HepG2 (cell line): ENCODE results near the gene MLN. TPM values are rescaled to one million over a fixed set of nuclear protein-coding genes. Genes with fewer than 3 reads are reported as not detected.
A peak's percentile ranks its signal among the peaks of the same experiment; 100 is the strongest.

Experiments
- ATAC-seq: fragments of 200-7000 bp; cut with Tn5 transposase; 3 replicates; pipeline ENCODE4 v1.9.1; 2020; ENCODE audit warnings: mild to moderate bottlenecking, moderate library complexity
- BruUV-seq: library from RNA; stranded (reverse); fragments of 400-500 nt; replicated peaks from 2 replicates; lab custom pipeline; 2021; lab: Mats Ljungman, UMichigan
- CTCF ChIA-PET: fragments of 300-600 bp; formaldehyde crosslinking; extraction: SDS; loops from one replicate; lab custom pipeline; 2021; ENCODE audit warnings: low total read pairs, inconsistent platforms, low intra/inter-chr PET ratio; lab: Yijun Ruan, JAX
- POLR2A ChIA-PET: fragments of 350-600 bp; sonication (Branson Sonifier 250); formaldehyde crosslinking; loops from one replicate; lab custom pipeline; 2020; ENCODE audit warnings: antibody characterized with exemption, inconsistent platforms; lab: Yijun Ruan, JAX
- DNase-seq: peaks from one replicate; pipeline ENCODE4 v3.0.0-alpha.2; 2015; ENCODE audit warnings: low spot score
- FAIRE-seq: peaks from 3 replicates; lab custom pipeline; 2011; peaks lifted over from hg19 to GRCh38; lab: Jason Lieb, UNC
- H2AFZ ChIP-seq: one replicate; pipeline ENCODE4 v1.6.1; 2011; ENCODE audit warnings: low read length, inconsistent platforms
- H3K27ac ChIP-seq: fragments of 300-600 bp; 3 replicates; pipeline ENCODE4 v1.8.0; 2011; ENCODE audit warnings: mixed run types, mild to moderate bottlenecking, mixed read lengths, low read length, inconsistent platforms; ENCODE audit not compliant: insufficient read depth; ENCODE audit errors: extremely low read length
- H3K27me3 ChIP-seq, 2 experiments: fragments of 200-600 bp in 1 of 2; 2 replicates in 1 of 2; 3 replicates in 1 of 2; pipeline versions ENCODE4 v1.6.0 to v1.8.0; 2011; ENCODE audit warnings: low read length in 2 of 2, mild to moderate bottlenecking in 2 of 2, moderate library complexity in 2 of 2, inconsistent platforms in 1 of 2; ENCODE audit not compliant: insufficient read depth in 2 of 2, control insufficient read depth in 1 of 2
- H3K36me3 ChIP-seq, 2 experiments: fragments of 200-600 bp in 1 of 2; replicated peaks in 1 of 2; 2 replicates in 1 of 2; 3 replicates in 1 of 2; pipeline versions ENCODE4 v1.5.1 to v1.8.0; 2011; ENCODE audit warnings: low read length in 2 of 2, inconsistent platforms in 1 of 2; ENCODE audit not compliant: insufficient read depth in 2 of 2, control insufficient read depth in 1 of 2
- H3K4me1 ChIP-seq: 2 replicates; pipeline ENCODE4 v1.5.1; 2012; ENCODE audit warnings: low read length, inconsistent platforms; ENCODE audit not compliant: insufficient read depth
- H3K4me2 ChIP-seq: 2 replicates; pipeline ENCODE4 v1.6.0; 2011; ENCODE audit warnings: low read depth, low read length, inconsistent platforms
- H3K4me3 ChIP-seq, 3 experiments: fragments of 200-600 bp in 1 of 3; sonication (generic), shearing (Covaris generic) in 1 of 3; replicated peaks in 1 of 3; 2 replicates each; pipeline ENCODE4 v1.5.1; 2011 to 2016; ENCODE audit warnings: low read length in 3 of 3, inconsistent platforms in 2 of 3, low read depth in 2 of 3, mild to moderate bottlenecking in 2 of 3, control low read depth in 1 of 3, mixed read lengths in 1 of 3; ENCODE audit not compliant: insufficient read depth in 1 of 3
- H3K79me2 ChIP-seq: one replicate; pipeline ENCODE4 v1.6.1; 2011; ENCODE audit warnings: low read length, inconsistent platforms; ENCODE audit not compliant: insufficient read depth
- H3K9ac ChIP-seq: 2 replicates; pipeline ENCODE4 v1.6.0; 2011; ENCODE audit warnings: mild to moderate bottlenecking, low read depth, low read length, inconsistent platforms; ENCODE audit not compliant: insufficient read depth
- H3K9me3 ChIP-seq: 2 replicates; pipeline ENCODE4 v1.5.1; 2012; ENCODE audit warnings: mild to moderate bottlenecking, low read length
- H4K20me1 ChIP-seq: 2 replicates; pipeline ENCODE4 v1.6.0; 2011; ENCODE audit warnings: inconsistent platforms, mild to moderate bottlenecking, low read length, moderate library complexity; ENCODE audit not compliant: insufficient read depth
- CENPX ChIP-seq: sonication (generic); formaldehyde crosslinking; IDR thresholded peaks from 2 replicates; pipeline ENCODE4 v1.9.0; 2021; ENCODE audit warnings: mild to moderate bottlenecking, missing genetic modification reagents, moderate library complexity
- ZNF121 ChIP-seq: sonication (generic); formaldehyde crosslinking; IDR thresholded peaks from 2 replicates; pipeline ENCODE4 v1.5.0; 2020; ENCODE audit warnings: mild to moderate bottlenecking, missing genetic modification reagents
- ZNF282 ChIP-seq: fragments of 450-650 bp; IDR thresholded peaks from 2 replicates; pipeline ENCODE4 v1.6.1; 2018; ENCODE audit not compliant: partially characterized antibody
- ZNF891 ChIP-seq: sonication (generic); formaldehyde crosslinking; IDR thresholded peaks from 2 replicates; pipeline ENCODE4 v1.5.0; 2020; ENCODE audit warnings: mild to moderate bottlenecking, missing genetic modification reagents
- WGBS: methylation state at CpG from one replicate; pipeline ENCODE4 v1.1.6; 2017; ENCODE audit warnings: low lambda C conversion rate; 5-methylcytosine and 5-hydroxymethylcytosine counted together
- in situ Hi-C: cut with HindIII; loops from 2 replicates; pipeline ENCODE4 v1.10.0; 2017; ENCODE audit warnings: low pct_unique_long_range_greater_than_20kb; ENCODE audit not compliant: extremely low pct_ligation_motif_present
- intact Hi-C: fragments of 100-400 bp; cut with micrococcal nuclease; formaldehyde crosslinking; loops from one replicate; pipeline ENCODE4 v1.10.0; 2022; ENCODE audit not compliant: unreplicated experiment
- polyA plus RNA-seq, 8 experiments: library from polyadenylated mRNA; depleted of rRNA in 3 of 8; stranded (reverse) in 7 of 8; unstranded in 1 of 8; fragments of >200 nt; fragmentation: Illumina TruSeq in 4 of 8; extraction: Trizol in 4 of 8; gene quantifications; 2 replicates each; pipeline versions ENCODE4 v1.2.1 to v1.2.3, GENCODE V29; 2011 to 2016; ENCODE audit warnings: low read depth in 4 of 8, missing spikeins in 1 of 8, mixed read lengths in 1 of 8; ENCODE audit not compliant: insufficient read depth in 1 of 8
- total RNA-seq, 5 experiments: library from RNA; depleted of rRNA; stranded (reverse); fragments of >200 nt; fragmentation: Illumina TruSeq; extraction: Trizol; gene quantifications; 2 replicates each; pipeline ENCODE4 v1.2.3, GENCODE V29; 2016; ENCODE audit warnings: low read depth in 1 of 5
- TF ChIP-seq, protein P1 (sequence below): sonication (generic); formaldehyde crosslinking; IDR thresholded peaks from 2 replicates; pipeline ENCODE4 v1.4.0; 2020; ENCODE audit warnings: mild to moderate bottlenecking, missing genetic modification reagents
- TF ChIP-seq, protein P2 (sequence below): sonication (generic); formaldehyde crosslinking; IDR thresholded peaks from 2 replicates; pipeline ENCODE4 v1.5.1; 2020; ENCODE audit warnings: mild to moderate bottlenecking, missing genetic modification reagents, moderate library complexity
- TF ChIP-seq, protein P3 (sequence below): sonication (generic); formaldehyde crosslinking; IDR thresholded peaks from 2 replicates; pipeline ENCODE4 v1.4.0; 2020; ENCODE audit warnings: mild to moderate bottlenecking, low read depth, missing genetic modification reagents
- TF ChIP-seq, protein P4 (sequence below): sonication (generic); formaldehyde crosslinking; IDR thresholded peaks from 2 replicates; pipeline ENCODE4 v1.9.0; 2022; ENCODE audit warnings: missing genetic modification reagents, mild to moderate bottlenecking, borderline replicate concordance

The MLN gene
- total and polyA plus RNA-seq, 2 of the 13 experiments (the other 11 are each of a cell fraction or from before 2014, with no cell fraction given): not detected

DNA sequence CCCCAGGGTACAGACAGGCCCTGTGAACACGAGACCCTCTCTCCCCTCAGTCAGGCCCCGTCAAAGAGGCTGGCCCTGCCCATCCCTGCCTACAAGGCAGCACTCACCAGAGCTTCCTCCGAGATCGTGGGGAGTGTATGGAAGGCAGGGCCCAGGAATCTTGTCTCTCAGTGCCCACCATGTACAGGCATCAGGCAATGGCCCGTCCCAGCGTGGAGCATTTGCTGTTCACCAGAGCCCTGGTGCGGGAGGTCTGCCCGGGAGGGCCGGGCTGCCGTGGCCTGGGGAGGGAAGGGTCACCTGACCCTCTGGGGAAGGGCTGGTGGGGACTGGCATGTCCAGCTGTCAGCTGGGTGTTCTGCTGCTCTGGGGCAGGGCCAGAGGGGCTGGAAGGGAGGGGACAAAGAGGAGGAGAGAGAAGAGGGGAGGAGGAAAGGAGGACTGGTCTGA, 57.1 kb downstream of the MLN start, which contains the start of gene IP6K3:
Gene IP6K3, minus strand, starts transcription at position 255 of the 450 bp plus-strand sequence. CDS start 11,429 bp downstream, outside the sequence.
- Histone ChIP-seq H3K36me3 (no peaks in the 10 kb centered on the region), H3K79me2 (no peaks in the 10 kb centered on the region), H3K9ac (no peak within 1 kb of the TSS), H3K27ac (no peak within 1 kb of the TSS), H3K4me3 (peak within 1 kb of the TSS in 1 of 3 experiments; percentile 19; a peak in 1 of 6 replicates), H3K4me1 (peaks cover 57% of the 10 kb centered on the region), H4K20me1 (no peaks in the 10 kb centered on the region), H3K9me3 (no peaks in the 10 kb centered on the region), H2AFZ (no peak within 1 kb of the TSS), H3K27me3 (peaks cover 4 to 48% of the 10 kb centered on the region in 2 experiments; a peak in 4 of 5 replicates), H3K4me2 (peak within 1 kb of the TSS; percentile 59)
- POLR2A ChIA-PET: interaction anchor here (4.5 to 4.6 kb wide), 2 partner anchors 14 to 36 kb away, joined by 34 to 48 read pairs; partner anchors contain the start of gene UQCC2
- BruUV-seq: no TSS peak
- DNase-seq: no peak
- peak; percentile 8 for ATAC-seq
- in situ Hi-C loops (no loop called here), intact Hi-C loops (no loop called here)
- CTCF ChIA-PET: interaction anchor here (5.7 kb wide), 1 partner anchor 17 kb away, joined by 77 read pairs; no protein-coding TSS in a partner anchor
- 0% methylated on average over 8 of the region's 10 CpGs for WGBS
- no peak for FAIRE-seq
- TF ChIP-seq, protein P1, sequence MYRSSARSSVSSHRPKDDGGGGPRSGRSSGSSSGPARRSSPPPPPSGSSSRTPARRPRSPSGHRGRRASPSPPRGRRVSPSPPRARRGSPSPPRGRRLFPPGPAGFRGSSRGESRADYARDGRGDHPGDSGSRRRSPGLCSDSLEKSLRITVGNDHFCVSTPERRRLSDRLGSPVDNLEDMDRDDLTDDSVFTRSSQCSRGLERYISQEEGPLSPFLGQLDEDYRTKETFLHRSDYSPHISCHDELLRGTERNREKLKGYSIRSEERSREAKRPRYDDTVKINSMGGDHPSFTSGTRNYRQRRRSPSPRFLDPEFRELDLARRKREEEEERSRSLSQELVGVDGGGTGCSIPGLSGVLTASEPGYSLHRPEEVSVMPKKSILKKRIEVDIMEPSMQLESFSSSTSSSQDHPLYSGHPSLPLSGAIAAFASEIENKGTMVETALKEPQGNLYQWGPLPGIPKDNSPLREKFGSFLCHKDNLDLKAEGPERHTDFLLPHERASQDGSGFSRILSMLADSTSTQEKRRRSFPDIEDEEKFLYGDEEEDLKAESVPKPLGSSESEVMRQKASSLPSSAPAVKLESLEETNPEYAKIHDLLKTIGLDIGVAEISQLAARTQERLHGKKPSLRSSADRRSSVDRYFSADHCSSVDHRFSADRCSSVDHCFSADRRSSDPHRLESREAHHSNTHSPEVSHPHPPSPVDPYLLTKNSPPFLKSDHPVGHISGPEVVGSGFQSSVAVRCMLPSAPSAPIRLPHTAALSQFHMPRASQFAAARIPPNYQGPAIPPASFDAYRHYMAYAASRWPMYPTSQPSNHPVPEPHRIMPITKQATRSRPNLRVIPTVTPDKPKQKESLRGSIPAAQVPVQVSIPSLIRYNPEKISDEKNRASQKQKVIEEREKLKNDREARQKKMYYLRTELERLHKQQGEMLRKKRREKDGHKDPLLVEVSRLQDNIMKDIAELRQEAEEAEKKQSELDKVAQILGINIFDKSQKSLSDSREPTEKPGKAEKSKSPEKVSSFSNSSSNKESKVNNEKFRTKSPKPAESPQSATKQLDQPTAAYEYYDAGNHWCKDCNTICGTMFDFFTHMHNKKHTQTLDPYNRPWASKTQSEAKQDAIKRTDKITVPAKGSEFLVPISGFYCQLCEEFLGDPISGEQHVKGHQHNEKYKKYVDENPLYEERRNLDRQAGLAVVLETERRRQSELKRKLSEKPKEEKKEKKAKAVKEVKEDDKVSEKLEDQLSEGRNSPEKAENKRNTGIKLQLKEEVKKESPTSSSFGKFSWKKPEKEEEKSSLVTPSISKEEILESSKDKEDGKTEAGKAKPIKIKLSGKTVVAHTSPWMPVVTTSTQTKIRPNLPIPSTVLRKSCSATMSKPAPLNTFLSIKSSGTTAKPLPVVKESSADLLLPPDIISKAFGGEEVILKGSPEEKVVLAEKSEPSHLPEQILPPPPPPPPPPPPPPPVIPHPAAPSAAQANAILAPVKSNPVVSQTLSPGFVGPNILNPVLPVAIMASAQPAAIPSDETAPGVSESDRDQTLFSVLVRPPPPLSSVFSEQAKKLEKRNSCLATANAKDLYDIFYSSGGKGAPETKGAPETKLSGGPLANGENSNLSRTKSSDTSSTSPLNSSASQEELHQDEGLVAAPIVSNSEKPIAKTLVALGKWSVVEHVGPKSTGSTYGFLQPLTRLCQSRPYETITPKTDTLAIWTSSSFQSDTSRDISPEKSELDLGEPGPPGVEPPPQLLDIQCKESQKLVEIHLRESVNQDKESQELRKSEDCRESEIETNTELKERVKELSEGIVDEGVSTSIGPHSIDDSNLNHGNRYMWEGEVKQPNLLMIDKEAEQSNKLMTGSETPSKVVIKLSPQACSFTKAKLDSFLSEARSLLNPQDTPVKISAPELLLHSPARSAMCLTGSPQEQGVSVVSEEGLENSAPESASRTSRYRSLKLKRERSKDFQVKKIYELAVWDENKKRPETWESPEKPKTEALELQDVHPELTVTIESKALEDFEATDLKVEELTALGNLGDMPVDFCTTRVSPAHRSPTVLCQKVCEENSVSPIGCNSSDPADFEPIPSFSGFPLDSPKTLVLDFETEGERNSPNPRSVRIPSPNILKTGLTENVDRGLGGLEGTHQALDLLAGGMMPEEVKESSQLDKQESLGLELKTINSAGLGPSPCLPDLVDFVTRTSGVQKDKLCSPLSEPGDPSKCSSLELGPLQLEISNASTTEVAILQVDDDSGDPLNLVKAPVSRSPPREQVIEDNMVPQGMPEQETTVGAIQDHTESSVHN (CRISPR knock-in tag): no peak
- TF ChIP-seq ZNF121 (CRISPR knock-in tag): peak; percentile 73; the same call in 1 of the 2 replicates
- no peak for TF ChIP-seq ZNF282
- TF ChIP-seq, protein P2, sequence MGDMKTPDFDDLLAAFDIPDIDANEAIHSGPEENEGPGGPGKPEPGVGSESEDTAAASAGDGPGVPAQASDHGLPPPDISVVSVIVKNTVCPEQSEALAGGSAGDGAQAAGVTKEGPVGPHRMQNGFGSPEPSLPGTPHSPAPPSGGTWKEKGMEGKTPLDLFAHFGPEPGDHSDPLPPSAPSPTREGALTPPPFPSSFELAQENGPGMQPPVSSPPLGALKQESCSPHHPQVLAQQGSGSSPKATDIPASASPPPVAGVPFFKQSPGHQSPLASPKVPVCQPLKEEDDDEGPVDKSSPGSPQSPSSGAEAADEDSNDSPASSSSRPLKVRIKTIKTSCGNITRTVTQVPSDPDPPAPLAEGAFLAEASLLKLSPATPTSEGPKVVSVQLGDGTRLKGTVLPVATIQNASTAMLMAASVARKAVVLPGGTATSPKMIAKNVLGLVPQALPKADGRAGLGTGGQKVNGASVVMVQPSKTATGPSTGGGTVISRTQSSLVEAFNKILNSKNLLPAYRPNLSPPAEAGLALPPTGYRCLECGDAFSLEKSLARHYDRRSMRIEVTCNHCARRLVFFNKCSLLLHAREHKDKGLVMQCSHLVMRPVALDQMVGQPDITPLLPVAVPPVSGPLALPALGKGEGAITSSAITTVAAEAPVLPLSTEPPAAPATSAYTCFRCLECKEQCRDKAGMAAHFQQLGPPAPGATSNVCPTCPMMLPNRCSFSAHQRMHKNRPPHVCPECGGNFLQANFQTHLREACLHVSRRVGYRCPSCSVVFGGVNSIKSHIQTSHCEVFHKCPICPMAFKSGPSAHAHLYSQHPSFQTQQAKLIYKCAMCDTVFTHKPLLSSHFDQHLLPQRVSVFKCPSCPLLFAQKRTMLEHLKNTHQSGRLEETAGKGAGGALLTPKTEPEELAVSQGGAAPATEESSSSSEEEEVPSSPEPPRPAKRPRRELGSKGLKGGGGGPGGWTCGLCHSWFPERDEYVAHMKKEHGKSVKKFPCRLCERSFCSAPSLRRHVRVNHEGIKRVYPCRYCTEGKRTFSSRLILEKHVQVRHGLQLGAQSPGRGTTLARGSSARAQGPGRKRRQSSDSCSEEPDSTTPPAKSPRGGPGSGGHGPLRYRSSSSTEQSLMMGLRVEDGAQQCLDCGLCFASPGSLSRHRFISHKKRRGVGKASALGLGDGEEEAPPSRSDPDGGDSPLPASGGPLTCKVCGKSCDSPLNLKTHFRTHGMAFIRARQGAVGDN (CRISPR knock-in tag): 0 out of 2 replicates have a peak, but pooled peaks have one; percentile 11
- TF ChIP-seq, protein P3, sequence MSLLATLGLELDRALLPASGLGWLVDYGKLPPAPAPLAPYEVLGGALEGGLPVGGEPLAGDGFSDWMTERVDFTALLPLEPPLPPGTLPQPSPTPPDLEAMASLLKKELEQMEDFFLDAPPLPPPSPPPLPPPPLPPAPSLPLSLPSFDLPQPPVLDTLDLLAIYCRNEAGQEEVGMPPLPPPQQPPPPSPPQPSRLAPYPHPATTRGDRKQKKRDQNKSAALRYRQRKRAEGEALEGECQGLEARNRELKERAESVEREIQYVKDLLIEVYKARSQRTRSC (CRISPR knock-in tag): no peak
- no peak for TF ChIP-seq CENPX (CRISPR knock-in tag)
- TF ChIP-seq, protein P4, sequence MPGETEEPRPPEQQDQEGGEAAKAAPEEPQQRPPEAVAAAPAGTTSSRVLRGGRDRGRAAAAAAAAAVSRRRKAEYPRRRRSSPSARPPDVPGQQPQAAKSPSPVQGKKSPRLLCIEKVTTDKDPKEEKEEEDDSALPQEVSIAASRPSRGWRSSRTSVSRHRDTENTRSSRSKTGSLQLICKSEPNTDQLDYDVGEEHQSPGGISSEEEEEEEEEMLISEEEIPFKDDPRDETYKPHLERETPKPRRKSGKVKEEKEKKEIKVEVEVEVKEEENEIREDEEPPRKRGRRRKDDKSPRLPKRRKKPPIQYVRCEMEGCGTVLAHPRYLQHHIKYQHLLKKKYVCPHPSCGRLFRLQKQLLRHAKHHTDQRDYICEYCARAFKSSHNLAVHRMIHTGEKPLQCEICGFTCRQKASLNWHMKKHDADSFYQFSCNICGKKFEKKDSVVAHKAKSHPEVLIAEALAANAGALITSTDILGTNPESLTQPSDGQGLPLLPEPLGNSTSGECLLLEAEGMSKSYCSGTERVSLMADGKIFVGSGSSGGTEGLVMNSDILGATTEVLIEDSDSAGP: peak; percentile 38; the same call in 1 of the 2 replicates
- TF ChIP-seq ZNF891 (CRISPR knock-in tag): no peak
